GM18526 (cell line): Measurements from ENCODE around the gene MLN.

Source experiments
- POLR2A ChIP-seq: IDR thresholded peaks from 3 replicates; pipeline ENCODE4 v1.6.1; 2011; ENCODE audit not compliant: insufficient read length; ENCODE audit errors: extremely low read depth

Gene MLN

GRCh38 chr6:33839399-33840047, 35.7 kb upstream of the MLN start:
- no peak for TF ChIP-seq POLR2A

GRCh38 chr6:33838983-33839382, 35.2 kb upstream of the MLN start:
- TF ChIP-seq POLR2A: no peak

GRCh38 chr6:33837971-33838665, 34.3 kb upstream of the MLN start:
- TF ChIP-seq POLR2A: no peak

GRCh38 chr6:33836806-33837469, 33.1 kb upstream of the MLN start:
- no peak for TF ChIP-seq POLR2A

- TF ChIP-seq POLR2A: no peak
Observed at GRCh38 chr6:33834401-33835392, 30.9 kb upstream of the MLN start.

GRCh38 chr6:33833599-33833998, 29.8 kb upstream of the MLN start:
- TF ChIP-seq POLR2A: no peak

DNA sequence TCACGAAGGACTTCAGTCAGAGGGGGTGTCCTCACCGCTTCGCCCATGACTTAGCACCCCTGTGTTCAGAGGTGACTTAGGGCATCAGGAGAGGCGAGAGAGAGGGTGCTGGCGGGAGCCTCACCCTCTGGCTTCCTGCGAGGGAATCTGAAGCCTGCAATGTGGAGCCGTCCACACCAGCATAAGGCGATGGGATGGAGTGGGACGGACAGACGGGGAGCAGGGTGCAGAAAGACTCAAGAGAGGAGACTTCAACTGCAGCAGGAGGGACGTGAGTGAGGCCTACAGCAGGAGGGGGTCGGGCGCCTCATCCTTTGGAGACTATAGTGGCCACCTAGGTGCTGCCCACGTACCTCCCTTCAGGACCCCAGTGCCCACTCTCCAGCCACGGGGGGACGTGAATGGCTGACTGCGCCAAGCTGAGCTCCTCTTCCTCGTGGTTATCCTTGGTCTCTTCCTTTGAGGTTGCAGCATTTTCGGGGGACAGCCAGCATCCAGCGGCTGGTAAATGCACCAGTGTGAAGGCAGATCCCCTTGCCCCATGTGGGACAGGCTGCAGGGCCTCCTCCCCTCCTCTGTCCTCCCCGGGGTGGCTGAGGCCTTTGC, 26.9 kb upstream of the MLN start:
- no peak for TF ChIP-seq POLR2A

GRCh38 chr6:33828764-33829731, 25.2 kb upstream of the MLN start:
- no peak for TF ChIP-seq POLR2A

DNA sequence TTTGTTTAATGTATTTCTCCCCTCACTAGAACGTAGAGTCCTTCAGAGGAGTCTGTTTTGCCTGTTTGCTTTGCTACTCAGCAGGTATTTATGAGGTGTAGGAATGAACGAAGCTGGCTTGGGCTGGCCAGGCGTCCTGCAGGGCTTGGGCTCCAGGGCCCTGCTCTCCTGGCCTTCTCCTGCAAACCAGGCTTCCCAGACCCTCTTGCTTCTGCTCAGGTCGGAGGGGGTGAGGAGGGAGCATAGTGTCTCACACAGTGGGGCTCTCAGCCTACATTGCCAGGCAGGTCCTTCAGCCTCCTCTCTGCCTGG, 24.6 kb upstream of the MLN start:
- TF ChIP-seq POLR2A: no peak

DNA sequence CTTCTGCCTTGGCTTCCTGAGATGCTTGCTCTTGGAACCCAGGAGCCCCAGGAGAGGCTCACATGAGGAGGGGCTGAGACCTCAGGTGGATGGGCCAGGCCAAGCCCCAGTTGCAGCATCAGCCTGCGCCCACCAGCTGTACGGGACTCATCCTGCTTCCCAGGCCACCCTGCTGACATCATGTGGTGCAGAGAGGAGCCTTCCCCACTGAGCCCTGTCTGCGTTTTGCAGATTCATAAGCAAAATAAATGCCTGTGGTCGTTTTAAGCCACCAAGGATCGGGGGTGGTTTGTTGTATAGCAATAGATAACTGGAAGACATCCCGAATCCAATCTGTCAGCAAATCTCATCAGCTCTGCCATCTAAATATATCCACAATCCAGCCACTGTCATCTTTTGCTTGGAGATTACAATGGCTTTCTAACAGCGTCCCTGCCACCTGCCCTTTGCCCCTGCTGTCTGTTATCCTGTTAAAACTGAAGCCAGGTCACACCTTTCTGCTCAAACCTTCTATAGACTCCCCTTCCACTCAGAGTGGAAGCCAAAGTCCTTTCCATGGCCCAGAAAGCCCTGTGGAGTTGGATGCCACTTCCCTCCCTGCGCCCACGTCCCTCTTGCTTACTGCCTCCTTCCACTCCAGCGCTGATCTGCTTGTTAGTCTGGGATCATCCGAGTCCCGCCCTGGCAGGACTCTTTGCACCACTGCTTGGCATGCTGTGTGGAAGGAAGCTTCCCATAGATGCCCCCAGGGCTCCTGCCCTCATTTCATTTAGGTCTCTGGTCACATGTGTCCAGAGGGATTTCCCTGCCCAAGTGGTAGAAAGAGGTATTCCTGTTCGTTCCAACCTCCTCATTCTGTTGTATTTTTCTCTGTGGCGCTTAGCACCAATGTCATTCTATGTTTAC, 24.0 kb upstream of the MLN start:
- TF ChIP-seq POLR2A: no peak

DNA sequence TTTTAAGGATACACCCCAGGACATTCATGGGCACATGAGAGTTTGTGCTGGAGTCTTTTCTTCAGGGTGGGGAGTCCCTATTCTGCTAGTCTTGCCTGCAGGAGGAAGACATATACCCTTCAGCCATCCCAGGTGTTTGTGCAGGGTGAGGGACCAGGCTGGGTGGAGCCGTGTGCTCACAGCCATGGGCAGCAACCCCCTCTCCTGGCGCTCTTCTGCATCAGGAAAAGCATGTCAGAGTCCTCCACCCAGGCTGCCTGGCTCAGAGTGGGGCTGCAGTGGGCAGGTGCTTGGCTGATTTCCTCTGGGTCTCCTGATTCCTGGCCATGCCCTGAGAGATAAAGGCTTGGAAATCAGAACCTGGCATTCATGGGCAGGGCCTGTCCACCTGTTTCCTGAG, 22.7 kb upstream of the MLN start:
- no peak for TF ChIP-seq POLR2A

DNA sequence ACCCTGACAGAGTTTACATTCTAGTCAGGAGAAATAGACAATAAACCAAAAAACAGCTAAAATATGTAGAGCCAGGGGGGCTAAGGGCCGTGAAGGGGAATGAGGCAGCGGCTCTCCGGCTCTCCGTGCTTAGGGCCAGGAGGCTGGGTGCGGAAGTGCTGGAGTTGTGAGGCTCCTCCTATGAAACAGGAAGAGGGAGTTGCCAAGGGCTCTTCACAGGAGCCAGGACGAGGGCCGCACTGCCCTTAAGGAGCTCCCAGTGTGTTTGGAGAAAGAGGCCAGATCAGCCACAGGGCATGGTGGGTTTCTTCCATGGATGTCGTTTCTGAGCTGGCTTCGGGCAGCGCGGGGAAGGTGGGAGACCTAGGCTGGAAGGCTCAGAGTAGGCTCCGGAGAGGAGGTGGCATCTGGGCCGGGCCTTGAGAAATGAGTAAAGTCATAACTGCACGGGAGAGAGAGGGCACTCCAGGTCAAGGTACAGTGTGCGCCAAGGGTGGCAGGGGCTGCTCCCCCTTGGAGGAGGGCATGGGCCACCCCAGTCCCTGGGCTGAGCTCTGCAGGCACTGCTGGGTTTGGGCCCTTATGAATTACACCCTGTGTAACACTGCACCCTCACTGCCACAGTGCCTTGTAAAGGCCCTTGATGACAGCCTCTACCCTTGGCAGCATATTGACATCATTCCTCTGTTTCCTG, 20.8 kb upstream of the MLN start:
- no peak for TF ChIP-seq POLR2A

GRCh38 chr6:33823806-33824205, 20.0 kb upstream of the MLN start:
- no peak for TF ChIP-seq POLR2A
